HG03439 (cell line): ENCODE data around the gene ACSL1.
"Not testable (repeated sequence)": the region's sequence is repeated elsewhere in the genome, so short reads cannot be mapped to it uniquely, and the experiment has no call there.

Source experiments
- ATAC-seq: cut with Tn5 transposase; IDR thresholded peaks from one replicate; pipeline ENCODE4 v1.9.1; 2021; ENCODE audit warnings: mild to moderate bottlenecking, moderate library complexity; ENCODE audit not compliant: unreplicated experiment

The ACSL1 gene

DNA sequence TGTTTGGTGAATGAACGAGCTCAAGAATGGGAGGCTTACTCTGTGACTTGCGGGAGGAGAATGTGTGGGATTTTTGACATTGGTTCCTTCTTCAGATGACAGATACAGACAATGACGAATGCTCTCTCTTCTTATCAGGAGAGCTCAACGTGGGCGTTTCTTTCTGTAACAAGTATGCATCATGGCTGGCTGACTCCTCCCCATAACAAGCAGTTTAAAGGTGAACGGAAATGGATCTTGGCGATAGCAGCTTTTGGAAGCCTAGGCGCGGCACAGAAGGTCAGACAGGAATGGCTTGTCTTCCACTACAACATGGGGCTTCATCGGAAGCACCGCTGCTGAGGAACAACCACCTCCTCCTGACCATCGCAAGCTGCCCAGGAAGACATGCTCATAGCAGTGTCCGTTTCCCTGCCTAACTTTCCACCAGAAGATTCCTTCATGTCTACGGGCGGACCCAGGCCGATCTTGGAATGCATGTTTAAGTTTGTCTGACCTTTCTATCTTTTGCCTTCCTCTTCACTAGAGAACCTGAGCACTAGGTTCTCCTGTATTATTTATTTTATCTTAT, 18.3 kb upstream of the ACSL1 start:
- ATAC-seq: no peak

DNA sequence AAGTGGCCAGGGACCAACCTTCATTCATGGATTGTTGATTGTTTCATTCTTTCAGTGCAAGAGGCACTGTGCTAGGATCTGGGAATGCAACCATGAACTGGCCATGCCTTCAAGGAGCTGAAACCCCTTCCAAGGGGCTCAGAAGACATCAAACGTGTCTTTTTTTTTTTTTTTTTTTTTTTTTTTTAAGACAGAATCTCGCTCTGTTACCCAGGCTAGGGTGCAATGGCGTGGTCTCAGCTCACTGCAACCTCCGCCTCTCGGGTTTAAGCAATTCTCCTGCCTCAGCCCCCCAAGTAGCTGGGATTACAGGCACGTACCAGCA, 13.3 kb upstream of the ACSL1 start:
- ATAC-seq: not testable (repeated sequence)

DNA sequence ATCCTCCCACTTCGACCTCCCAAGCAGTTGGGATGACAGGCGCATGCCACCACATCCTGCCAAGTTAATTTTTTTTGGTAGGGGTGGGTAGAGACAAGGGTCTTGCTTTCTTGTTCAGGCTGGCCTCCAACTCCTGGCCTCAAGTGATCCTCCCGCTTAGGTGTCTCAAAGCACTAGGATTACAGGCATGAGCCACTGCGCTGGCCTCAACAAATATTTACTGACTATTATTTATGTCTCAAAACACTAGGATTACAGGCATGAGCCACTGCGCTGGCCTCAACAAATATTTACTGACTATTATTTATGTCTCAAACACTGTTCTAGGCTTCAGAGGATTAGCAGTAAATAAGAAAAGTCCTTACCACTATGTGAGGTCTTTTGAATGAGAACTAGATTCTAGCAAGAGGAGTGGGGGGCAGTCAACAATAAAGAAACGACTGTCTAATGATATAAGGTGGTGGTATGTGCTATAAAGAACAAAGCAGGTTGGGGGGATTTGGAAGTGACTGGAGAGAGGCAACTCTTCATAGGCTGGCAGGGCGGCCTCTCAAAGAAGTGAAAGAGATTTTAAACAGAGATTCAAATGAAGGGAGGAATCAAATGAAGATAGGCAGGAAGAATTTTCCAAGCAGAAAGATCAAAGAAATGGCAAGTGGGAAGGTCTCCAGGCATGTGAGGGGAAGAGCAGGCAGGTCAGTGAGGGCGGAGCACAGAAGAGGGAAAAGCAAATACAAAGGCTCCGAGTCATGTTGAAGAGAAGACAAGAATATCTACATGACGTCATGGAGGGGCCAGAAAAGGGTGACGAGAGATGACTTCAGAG, 12.7 kb upstream of the ACSL1 start:
- ATAC-seq: no peak

DNA sequence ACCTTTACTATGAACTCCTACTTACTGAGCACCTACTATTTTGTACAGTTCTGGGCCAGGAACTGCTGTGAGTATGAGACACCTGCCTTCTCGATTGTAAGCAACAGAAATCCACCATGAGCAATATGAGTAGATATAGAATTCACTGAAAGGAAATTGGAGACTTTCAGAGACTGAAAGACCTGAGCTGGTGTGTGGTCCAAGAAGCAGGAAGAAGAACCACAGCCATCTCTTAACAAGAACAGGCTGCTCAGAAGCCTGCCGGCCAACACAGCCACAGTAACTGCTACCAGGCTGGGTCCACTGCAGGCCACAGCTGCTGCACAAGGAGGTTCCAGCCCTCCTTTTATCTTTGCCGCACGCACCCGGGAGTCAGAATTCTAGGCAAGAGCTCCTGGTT, 10.8 kb upstream of the ACSL1 start:
- ATAC-seq: no peak

DNA sequence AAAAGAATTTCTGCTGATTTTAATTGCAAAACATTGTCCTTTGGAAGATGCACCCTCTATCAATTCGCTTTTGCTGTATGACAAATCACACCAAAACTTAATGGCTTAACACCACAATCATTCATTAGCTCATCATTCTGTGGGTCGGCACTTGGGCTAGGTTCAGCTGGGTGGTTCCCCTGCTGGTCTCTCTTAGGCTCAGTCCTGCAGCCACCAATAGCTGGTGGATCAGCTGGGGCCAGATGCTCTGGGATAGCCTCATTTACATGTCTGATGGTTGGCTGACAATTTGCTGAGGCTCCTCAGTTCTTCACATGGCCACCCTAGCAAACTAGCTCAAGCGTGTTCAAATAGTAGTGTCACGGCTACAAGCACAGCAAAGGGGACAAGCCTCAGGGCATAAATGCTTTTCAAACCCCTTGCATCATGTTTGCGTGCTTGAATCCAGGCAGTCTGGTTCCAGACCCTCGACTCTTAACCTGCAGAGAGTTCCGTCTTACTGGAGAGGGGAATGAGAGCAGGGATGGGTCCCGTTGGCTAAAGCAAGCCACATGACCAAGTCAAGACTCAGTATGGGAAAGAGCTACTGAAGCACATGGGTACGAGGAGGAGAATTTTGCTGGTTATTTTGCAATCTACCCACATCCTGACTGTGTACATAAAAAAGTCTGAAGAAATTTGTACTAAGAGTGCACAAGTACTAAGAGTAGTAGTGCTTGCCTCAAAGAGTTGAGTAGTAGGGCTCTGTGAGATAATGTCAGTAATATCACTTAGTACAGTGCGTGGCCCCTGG, 7.5 kb upstream of the ACSL1 start:
- no peak for ATAC-seq

DNA sequence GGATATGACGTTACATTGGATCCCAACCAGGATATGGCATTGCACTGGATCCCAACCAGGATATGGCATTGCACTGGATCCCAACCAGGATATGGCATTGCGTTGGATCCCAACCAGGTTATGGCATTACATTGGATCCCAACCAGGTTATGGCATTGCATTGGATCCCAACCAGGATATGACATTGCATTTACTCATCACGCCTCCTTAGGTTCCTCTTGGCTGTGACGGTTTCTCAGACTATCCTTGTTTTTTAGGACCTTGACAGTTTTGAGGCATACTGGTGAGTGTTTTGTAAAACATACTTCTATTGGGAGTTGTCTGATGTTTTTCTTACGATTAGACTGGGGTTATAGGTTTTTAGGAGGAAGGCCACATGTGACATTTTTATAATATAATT, 5.4 kb upstream of the ACSL1 start:
- ATAC-seq: no peak

DNA sequence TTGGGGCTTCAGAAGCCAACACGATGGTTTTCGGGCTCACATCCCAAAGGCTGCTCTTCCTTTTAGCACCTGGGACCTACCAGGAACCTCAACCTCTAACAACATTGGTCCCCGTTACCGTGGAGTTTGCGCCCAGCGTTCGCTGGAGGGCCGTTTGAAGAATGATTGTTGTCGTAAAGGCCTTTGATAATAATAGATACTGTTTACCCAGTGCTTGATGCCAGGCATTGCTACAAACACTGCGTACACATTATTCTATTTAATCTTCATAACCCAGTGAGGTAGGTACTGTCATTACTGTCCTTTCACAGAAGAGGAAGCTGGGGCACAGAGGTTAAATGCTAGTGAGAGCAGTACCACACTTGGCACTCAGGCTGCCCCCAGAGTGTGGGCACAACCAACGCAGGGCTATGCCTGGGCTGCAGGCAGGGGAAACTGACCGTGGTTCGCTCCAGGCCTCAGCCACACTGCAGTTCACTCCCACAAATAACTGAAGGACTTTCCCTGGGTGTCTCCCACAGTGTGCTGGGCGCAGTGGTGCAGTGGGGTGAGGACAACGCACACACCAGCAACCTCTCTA, 1.0 kb upstream of the ACSL1 start:
- no peak for ATAC-seq

DNA sequence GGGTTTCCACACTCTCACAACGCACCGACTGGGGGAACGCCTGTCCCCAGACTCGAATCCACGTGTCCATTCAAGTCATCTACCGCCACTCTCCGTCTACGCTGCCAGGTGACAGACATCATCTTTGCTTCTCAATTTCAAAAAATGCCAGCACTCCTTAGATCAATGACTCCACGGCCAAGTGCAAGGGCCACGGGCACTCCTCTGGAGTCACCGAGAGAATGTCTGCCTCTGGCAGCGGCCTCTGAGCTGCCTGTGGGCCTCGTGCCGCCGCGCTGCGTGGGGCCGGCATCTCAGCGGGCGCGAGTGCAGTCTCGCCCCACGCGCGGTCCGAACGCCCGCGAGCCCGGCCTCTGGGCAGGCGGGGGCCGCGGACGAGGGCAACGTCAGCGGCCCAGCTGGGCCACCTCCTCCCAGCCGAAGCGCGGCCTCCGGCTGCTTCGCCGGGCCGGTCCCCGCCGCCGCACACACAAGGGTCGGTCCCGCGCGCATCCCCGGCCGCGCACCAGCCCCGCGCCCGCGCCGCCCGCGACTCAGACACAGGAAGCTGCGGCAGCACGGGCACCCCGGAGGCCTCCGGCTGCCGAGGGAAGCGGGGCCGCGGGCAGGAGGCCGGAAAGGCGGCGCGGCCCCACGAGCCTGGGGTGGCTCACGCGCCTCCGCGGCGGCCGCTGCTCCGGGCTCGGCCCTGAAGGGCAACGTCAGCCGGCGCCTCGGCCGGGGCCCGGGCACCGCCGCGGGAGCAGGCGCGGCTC, 450 bp downstream of the ACSL1 start:
- ATAC-seq: peak; percentile 35

DNA sequence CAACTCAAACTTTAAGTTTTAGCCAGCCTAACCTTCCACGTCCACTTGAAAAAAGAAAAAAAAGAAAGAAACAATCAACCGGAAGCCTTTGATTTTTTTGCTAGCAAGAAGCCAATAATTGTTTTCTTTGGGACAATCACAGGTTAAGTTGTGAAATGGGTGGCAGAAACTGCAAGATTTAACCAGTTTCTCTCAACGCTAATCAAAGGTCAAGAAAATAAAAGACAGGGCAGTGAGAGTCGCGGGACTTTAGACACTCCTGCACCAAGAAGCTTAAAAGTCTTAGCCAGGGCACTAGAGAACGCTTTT, 1.0 kb downstream of the ACSL1 start:
- no peak for ATAC-seq

DNA sequence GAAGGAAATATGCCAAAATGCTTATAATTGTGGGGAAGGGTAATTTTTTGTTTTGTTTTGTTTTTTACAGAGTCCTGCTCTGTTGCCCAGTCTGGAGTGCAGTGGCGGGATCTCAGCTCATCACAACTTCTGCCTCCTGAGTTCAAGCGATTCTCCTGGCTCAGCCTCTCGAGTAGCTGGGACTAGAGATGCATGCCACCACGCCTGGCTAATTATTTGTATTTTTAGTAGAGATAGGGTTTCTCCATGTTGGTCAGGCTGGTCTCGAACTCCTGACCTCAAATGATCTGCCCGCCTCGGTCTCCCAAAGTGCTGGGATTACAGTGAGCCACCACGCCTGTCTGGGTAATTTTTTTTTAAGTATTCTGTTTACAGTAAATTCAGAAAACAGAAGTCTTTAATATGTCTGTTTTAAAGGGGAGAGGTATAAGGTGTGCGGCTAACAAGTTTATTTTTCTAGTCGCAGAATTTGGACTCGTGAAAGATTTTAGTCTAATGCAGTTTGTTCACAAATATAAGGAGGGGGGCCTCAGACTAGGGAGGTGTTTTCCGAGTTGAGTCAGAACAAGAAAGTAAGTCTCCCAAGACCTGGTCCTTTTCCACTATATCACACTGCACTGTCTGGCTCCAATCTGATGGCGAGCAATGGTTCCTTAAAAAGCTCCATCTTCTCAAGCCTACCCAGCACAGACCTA, 1.5 kb downstream of the ACSL1 start:
- ATAC-seq: no peak

DNA sequence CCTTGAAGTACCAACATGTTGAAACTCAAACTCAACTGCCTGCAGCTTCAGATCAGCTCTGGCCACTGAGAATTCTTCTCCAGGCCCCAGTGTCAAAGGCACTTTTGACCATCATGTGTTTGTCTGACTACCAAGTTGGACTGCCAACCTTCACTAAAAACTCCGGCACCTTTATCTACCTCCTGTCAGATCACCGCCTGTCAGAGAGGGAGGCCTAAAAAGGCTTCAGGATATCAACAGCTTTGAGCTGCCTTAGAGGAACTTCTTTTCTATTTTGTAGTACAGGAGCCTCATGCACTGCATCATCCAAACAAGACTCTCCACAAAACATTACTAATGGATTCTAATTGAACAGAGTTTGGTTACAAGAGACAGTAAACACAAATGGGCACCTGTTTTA, 2.8 kb downstream of the ACSL1 start:
- ATAC-seq: no peak

DNA sequence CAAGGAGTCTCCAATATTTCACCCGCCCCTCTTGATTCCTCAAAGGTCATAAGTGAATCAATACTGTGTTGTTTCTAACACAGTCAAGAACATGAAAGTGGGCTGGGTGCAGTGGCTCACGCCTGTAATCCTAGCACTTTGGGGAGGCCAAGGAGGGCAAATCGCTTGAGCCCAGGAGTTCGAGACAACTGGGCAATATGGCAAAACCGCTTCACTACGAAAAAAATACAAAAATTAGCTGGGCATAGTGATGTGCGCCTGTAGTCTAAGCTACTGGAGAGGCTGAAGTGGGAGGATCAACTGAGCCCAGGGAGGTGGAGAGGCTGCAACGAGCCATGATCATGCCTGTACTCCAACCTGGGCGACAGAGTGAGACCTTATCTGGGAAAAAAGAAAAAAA, 3.4 kb downstream of the ACSL1 start:
- no peak for ATAC-seq

DNA sequence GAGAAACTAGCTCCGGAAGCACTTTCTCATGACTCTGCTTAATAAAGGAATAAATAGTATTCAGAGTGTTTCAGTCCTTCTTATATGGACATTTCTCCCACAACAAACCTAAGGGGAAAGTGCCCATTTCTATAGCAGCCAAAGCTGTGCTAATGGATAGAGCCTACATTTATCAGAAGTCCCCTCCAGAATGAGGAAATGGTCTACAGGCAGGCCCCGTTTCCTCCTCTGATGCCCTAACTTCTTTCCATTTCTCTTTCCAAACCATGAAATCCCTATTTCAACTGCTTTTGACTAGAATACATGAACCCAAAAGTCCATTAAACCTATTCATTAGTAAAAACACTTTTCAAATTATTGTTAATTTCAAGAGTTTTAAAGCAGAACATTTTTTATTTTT, 4.5 kb downstream of the ACSL1 start:
- ATAC-seq: no peak

DNA sequence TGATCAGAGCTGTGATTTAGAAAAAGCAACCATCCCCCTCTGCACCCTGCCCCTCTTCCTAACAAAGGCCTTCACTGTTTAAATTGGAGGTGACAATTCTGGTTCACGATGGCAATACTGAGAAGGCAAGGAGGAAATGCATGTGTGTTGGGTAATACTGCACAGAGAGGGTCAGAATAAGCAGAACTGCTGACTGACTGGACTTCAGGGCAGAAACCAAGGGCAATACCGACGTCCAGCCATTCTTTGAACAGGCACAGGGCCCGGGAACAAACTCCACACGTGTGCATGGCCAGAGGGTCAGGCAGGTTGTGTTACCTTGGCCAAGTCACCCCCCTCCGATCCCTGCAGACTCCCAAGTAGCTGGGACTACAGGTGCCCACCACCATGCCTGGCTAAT, 6.0 kb downstream of the ACSL1 start:
- no peak for ATAC-seq

DNA sequence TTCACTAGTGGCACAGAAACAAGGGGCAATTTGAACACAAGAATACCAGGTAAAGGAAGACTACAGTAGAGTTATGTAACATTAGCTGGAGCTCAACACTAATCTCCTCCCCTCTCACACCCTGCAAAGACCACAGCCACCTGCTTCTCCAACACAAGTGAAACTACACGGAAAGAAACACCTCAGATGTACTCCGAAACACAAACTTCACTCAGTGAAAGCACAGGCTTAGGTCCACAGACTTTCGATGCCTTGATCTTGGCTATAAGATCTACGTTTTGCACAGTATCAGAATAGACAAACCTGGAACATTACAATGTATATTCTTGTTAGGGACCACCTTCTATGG, 7.6 kb downstream of the ACSL1 start:
- ATAC-seq: peak; percentile 40

DNA sequence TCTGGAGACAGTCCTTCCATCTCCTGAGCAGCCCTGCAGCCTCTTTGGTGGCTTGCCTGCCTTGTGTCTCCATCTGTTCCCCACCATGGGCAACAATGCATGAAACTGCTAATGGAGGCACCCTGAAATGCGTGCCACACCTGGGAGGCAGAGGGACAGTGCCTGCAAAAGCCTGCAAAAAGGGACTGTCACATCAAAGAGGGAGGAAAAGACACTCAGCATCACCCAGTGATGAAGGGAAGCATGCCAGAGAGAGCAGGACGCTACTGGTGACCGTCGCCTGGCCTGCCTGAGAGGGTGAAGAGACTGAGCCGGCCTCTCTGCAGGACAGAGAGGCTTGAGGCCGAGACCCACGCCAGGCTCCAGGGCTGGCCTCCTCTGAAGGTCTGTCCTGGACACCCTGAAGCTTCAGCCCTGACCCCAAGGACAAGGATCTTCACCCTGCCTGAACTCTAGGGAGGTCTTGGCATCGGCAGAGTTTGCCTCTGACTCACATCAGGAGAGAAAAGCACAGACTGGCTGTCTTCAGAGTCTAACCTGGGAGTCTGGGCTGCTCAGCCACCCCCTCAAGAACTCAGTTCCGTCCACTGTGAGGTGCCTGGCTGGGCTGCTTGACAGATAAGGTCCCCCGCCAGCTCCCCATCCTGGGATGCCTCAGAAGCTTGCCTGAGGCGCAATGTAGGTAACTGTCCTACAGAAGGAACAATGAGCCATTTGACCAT, 8.1 kb downstream of the ACSL1 start:
- peak; percentile 4 for ATAC-seq

DNA sequence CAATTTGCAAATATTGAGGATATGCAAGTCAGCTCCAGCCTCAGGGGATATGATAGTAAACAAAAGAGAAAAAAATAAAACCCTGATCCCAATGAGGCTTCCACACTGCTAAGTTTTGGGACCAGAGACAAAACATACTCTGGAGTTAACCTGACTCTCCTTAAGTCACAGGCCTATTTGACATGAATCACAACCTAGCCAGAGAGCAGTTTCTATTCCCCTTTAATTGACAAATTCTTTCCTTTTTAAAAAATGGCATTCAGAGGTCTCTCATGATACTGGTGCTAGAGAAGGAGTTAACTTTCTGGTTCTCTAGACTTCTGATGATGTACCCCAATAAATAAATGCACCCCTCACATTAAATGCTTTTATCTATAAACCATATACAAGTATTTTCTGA, 8.8 kb downstream of the ACSL1 start:
- no peak for ATAC-seq

DNA sequence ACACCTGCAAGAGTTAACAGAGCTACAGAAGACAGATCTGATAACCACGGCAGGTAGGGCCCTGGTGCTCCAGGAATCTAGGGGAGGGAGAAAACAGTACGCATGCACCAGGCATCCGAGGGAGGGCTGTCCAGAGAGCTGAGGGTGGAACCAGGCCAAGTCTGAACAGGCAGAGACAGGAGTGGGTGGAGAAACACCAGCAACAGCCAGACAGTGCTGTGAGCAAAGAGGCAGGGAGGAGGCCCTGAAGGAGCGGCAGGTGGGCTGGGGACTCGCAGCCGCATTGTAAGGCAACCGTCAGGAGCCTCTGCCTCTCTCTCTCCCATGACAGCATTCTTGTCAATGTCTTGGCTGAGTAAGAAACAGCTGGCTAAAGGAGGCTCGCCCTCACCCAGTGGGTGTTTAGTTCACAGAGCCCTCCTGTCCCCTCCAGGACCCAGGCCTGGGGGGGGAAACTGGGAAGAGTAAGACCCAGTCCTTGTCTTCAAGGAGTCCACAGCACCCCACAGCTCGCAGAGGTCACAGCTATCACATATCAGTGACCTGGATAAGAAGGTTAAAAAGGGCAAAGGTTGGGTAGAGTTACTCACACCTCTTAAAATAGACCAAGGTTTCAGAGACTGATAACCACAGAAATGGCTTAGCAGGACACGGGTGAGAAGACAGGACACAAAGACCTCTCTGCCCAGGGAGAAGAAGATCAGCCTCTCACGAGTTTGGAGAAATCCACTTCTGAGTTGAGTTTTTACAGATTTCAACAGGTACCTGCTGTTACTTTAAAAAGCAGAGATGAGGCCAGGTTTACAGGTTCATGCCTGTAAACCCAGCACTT, 10.5 kb downstream of the ACSL1 start:
- ATAC-seq: peak; percentile 82

DNA sequence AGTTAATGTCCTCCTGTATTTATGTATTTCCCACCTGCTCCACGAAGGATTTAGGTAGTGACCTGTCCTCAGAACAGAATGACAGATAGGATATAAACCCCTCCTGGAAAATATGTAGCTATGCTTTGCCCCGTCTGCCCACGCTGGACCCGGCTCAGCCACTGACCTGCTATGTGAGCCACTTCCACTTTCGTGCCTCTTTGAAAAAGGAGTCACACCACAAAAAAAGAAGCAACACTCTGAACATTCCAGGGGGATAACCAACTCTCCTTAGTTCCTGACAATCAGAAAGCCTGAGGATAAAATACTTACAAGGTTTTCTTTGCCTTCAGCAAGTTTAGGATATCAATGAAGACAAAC, 11.1 kb downstream of the ACSL1 start:
- no peak for ATAC-seq
